GM19035 (cell line): ENCODE data around the gene FXYD5.

Experiments used
- ATAC-seq: cut with Tn5 transposase; IDR thresholded peaks from one replicate; pipeline ENCODE4 v1.9.1; 2021; ENCODE audit not compliant: unreplicated experiment

The FXYD5 gene

GRCh38 chr19:35211545-35212230, 57.2 kb downstream of the FXYD5 start:
- no peak for ATAC-seq

GRCh38 chr19:35212241-35212640, 57.7 kb downstream of the FXYD5 start:
- no peak for ATAC-seq

DNA sequence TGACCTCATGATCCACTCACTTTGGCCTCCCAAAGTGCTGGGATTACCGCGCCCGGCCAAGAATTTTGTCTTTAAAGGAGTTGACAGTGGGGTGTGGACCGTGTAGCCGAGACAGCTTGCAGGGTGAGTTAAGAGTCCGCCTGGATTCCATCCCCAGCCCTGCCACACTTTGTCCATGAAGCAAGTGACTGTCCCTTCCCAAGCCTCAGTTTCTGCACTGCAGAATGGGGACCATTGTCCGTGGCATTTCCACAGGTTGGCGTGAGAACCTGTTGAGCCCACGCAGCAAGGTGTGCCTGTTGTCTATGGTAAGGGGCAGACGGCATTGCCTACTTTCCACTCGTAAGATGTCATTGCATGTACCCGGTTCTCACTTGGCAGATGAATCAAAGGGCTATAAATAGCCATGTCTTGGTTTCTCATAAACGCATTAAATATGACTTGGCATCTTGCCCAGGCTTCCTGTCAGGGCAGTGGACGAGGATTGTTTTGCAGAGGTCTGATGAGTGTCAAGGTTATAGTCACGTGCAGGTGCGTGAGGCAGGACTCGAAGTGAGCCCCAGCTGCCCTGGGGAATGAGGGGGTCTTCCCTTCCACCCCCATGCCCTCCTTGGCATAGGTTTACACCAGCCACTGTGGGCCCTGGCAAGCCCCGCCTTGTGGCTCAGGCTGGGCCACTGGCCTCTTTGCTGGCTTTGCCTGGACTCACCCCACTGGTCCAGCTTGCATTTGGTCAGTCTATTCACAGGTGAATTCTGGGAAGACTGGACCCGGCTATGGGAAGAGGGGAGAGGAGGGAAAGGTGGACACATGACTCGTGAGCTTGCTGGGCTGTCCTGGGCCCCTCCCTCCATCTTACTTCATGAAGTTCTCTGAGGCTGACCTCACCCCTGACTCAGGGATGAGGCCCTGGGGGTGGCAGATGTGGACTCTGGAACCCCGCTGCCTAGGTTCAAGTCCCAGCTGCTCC, 59.4 kb downstream of the FXYD5 start:
- ATAC-seq = no peak

DNA sequence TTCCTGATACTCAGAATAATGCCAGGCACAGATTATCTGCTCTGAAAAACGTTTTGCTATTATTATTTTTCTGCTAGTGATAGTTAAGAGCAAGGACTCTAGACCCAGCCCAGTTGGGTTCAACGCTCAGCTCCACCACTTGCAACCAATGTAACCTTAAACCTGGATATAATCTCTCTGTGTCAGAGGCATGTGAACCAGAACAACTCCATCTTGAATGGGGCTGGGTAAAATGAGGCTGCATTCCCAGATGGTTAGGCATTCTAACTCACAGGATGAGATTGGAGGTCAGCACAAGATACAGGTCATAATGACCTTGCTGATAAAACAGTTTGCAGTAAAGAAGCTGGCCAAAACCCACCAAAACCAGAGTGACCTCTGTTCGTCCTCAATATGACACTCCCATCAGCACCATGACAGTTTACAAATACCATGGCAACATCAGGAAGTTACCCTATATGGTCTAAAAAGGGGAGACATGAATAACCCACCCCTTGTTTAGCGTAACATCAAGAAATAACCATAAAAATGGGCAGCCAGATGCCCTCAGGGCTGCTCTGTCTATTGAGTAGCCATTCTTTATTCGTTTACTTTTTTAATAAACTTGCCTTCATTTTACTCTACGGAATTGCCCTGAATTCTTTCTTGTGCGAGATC, 60.4 kb downstream of the FXYD5 start:
- no peak for ATAC-seq

DNA sequence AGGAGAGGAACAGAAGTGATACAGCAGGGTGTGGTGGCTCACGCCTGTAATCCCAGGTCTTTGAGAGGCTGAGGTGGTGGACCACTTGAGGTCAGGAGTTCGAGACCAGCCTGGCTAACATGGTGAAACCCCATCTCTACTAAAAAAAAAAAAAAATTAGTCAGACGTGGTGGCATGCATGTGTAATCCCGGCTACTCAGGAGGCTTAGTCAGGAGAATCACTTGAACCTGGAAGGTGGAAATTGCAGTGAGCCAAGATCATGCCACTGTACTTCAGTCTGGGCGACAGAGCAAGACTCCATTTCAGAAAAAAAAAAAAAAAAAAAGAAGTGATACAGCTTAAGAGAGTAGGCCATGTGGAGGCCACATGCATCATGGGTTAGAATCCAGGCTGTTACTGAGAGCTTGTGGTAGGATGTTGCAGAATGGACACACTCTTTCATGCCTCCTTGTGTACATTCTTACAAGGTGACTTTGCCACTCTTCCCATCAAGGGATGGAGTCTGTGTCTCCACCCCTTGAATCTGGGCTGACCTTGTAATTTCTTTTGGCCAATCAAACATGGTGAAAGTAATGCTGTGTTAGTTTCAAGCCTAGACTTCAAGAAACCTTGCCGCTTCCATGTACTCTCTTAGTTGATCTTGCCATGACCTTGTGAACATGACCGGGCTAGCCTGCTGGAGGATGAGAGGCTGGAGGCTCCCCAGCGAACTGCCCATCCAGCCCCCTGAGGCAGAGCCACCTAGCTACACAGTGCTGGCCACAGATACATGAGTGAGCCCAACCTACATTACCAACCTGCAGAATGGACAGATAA, 61.7 kb downstream of the FXYD5 start:
- ATAC-seq = no peak

DNA sequence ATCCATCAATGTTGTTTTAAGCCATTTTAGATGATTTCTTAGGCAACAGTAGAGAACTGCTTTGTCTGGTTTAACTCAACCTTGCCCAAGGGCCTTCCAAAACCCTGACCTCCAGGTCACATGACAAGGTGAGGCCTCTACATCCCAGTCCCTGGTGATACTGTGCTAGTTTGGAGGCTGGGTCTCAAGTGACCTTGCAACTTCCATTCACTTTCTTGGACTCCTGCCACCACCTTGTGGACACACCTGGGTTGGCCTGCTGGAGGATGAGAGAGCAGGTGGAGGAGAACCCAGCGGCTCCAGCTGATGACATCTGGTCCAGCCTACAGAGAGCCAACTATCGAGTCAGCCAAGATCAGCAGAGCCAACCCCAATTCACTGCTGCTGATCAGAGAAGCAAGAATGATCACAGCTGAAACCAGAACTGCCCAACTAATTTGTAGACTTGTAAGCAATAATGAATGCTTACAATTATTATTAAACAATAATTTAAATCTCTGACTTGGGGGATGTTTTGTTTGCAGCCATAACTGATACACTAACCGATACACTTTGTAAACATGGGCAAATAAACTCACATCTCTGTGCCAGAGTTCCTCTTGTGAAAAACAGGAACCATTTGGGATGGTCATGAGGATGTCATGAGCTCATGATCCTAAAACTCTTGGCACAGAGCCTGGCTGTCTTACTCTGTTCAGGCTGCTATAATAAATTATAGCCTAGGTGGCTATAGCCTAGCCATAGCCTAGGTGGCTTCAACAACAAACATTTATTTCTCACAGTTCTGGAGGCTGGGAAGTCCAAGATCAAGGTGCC, 62.5 kb downstream of the FXYD5 start:
- no peak for ATAC-seq

DNA sequence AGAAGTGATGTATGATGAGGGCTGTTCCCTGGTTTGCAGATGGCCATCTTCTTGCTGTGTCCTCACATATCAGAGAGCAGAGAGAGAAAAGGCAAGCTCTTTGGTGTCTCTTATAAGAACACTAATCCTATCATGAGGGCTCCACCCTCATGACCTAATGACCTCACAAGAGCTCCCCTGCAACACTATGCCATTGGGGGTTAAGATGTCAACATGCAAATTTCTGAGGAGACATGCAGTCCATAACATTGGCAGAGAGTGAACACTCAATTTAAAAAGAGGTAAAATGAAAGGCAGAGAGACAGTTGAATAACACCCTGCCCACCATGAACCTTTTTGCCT, 63.1 kb downstream of the FXYD5 start:
- no peak for ATAC-seq

DNA sequence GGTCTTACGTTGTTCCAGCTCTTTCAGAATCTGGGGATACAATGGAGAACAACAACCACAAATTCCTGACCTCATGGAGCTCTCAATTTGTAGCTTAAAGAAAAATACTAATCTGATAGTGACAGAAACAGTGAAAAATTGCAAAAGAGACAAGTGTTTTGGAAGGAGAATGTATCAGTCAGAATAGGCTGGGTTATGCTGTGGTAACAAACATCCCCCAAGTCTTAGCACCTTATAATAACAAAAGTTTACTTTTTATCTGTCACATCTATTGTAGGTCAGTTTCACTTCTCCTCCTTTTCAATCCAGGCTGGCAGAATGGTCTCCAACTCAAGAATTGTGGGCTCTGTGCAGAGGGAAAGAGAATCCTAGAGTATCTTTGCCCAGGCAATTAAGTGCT, 64.5 kb downstream of the FXYD5 start:
- ATAC-seq = no peak
